ENCODE results near the gene ZDHHC1. TPM values are rescaled to one million over a fixed set of nuclear protein-coding genes. Genes with fewer than 3 reads are reported as not detected.

The ZDHHC1 gene
- polyA plus RNA-seq, 6 donors from 2014 or later = 0.17 to 0.23 (median 0.21) TPM; not detected in 3

GRCh38 chr16:67433131-67433719, 16.9 kb upstream of the ZDHHC1 start:
- DNase-seq = no peak
- Mint-ChIP-seq H3K4me3 (peak overlapping the region in 3 of 8 donors; percentile 24 to 35 (median 29)), H3K36me3 (peaks cover 0 to 12% of the 10 kb centered on the region in 2 donors), H3K27me3 (peaks cover 20 to 31% (median 20%) of the 10 kb centered on the region in 3 donors), H3K9me3 (no peaks in the 10 kb centered on the region), H3K27ac (peak overlapping the region in 3 of 6 donors; percentile 18 to 88 (median 53)), H3K4me1 (peaks cover 38 to 60% (median 59%) of the 10 kb centered on the region in 3 donors)
- no peak for ATAC-seq (ENCODE audit: low read depth in 2 of 2)

- DNase-seq (no peak), ATAC-seq (ENCODE audit: low read depth in 2 of 2) (no peak)
- Mint-ChIP-seq H3K27me3 (peaks cover 20 to 37% (median 21%) of the 10 kb centered on the region in 3 donors), H3K9me3 (no peaks in the 10 kb centered on the region), H3K4me1 (peaks cover 40 to 63% (median 54%) of the 10 kb centered on the region in 3 donors), H3K36me3 (peaks cover 0 to 9% of the 10 kb centered on the region in 2 donors), H3K27ac (peak overlapping the region in 1 of 6 donors; percentile 35), H3K4me3 (peak overlapping the region in 7 of 8 donors; percentile 2 to 84 (median 66))
Observed at GRCh38 chr16:67432506-67432890, 16.2 kb upstream of the ZDHHC1 start.

DNA sequence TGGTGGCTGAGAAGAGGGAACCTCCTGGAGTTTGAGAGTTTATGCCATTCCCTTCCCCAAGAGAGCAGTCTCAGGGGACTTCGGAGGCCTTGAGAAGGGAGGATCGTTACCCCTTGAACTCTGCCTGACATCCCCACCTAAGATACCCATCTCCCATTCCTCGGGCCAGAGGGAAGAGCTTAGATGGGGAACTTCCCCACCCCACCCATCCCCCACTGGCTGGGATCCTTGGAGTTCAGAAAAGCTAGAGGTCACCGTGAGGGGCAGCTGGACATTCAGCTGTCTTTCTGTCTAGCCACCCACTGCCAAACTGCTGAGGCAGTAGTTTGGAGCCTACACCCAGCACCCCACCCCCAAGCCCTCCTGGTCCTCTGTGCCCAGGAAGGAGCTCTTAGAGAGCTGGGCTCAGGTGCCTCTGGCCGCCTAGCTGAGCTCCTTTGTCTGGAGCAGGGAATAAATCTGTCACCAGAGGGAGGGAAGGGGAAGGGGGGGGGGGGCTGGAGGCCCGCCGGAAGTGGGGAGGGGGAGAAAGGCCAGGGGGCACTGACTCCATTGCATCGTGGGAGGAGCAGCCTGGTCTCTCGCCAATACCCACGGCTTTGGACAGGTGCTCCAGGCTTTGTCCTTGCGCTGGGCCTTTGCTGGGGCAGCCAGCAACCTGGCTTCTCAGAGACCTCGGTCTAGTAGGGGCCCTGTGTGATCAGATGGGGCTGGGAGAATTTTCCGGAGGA, 15.7 kb upstream of the ZDHHC1 start:
- H3K9me3 Mint-ChIP-seq = no peaks in the 10 kb centered on the region
- H3K4me1 Mint-ChIP-seq = peaks cover 40 to 57% (median 53%) of the 10 kb centered on the region in 3 donors
- H3K27ac Mint-ChIP-seq = no peak overlapping the region

GRCh38 chr16:67430977-67431774, 14.9 kb upstream of the ZDHHC1 start, which contains the start of gene HSD11B2:
Gene HSD11B2 (plus strand): TSS chr16:67431121. CDS start chr16:67431249, 128 bp downstream.
- DNase-seq (no peak), ATAC-seq (ENCODE audit: low read depth in 2 of 2) (peak; percentile 32 to 43)
- H3K4me1 Mint-ChIP-seq = peaks cover 35 to 49% (median 46%) of the 10 kb centered on the region in 3 donors
- peaks cover 29 to 47% (median 34%) of the 10 kb centered on the region in 3 donors for H3K27me3 Mint-ChIP-seq
- H3K4me3 Mint-ChIP-seq = peak within 1 kb of the TSS; percentile 78 to 92 (median 86)
- no peaks in the 10 kb centered on the region for H3K36me3 Mint-ChIP-seq
- H3K9me3 Mint-ChIP-seq = no peaks in the 10 kb centered on the region
- peak within 1 kb of the TSS in 1 of 6 donors; percentile 83 for H3K27ac Mint-ChIP-seq

More for the DNA sequence above, 15.7 kb upstream of the ZDHHC1 start:
- DNase-seq (no peak), ATAC-seq (ENCODE audit: low read depth in 2 of 2) (no peak)
- Mint-ChIP-seq H3K27me3 (peaks cover 23 to 41% (median 27%) of the 10 kb centered on the region in 3 donors), H3K36me3 (peaks cover 0 to 3% of the 10 kb centered on the region in 2 donors), H3K4me3 (peak overlapping the region; percentile 60 to 84 (median 76))

DNA sequence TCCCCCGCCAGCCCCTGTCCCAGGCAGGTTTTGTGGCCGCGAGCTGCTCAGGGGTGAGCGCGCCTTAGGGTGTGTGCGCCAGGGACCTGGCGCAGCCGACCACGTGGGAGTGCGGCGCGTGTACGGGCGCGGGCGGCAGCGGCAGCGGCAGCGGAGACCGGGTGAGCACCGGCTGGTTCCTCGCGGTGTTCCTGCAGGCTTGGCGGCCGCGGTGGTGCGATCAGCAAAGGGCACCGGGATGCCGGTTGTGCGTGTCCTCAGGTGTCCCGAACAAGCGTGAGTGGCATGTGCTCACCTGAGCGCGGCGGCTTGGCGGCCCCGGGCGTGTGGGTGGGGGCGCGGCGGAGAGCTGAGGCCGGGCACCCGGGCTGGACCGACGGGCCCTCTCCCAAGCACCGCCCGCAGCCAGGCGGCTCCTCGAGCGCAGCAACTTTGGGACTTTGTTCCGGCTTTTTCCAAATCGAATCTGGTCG, 14.3 kb upstream of the ZDHHC1 start:
- H3K27ac Mint-ChIP-seq = peak overlapping the region in 1 of 6 donors; percentile 83
- H3K36me3 Mint-ChIP-seq = no peaks in the 10 kb centered on the region

DNA sequence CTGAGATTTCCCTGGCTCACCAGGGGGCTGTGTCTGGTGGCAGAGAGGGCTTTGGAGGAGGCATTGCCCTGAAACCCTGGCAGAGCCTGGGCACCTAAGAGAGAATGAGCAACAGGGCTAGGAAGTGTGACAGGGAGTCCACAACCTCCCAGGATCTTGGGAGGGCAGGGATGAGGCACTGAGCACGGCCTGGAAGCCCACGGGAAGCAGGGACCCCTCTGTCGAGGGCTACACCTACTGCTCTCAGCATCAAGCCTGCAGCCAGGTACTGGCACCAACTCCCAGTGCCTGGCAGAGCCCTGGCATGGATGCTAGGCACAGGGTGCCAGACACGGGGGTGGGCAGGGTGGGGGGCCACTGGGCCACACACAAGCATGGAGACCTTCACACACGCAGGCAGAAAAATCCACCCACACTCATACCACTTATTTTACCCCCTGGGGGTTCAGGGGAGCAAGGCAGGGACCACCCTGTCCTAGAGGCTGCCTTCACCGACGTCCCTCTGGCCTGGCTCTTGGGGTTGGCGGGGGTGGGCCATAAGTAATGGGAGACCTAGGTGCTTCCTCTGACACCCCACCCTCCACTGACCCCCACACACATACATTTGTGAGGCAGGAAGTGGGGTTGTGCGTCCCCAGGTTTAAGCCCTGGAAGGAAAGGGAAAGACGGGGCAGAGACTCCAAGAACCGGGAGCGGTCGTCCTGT, 13.7 kb upstream of the ZDHHC1 start:
- peak overlapping the region in 1 of 6 donors; percentile 83 for H3K27ac Mint-ChIP-seq
- H3K36me3 Mint-ChIP-seq = no peaks in the 10 kb centered on the region
- ATAC-seq (ENCODE audit: low read depth in 2 of 2) = no peak
- no peak for DNase-seq
- no peaks in the 10 kb centered on the region for H3K9me3 Mint-ChIP-seq
- H3K27me3 Mint-ChIP-seq = peaks cover 34 to 47% (median 38%) of the 10 kb centered on the region in 3 donors
- H3K4me3 Mint-ChIP-seq = peak overlapping the region; percentile 74 to 92 (median 86)
- peaks cover 25 to 37% (median 37%) of the 10 kb centered on the region in 3 donors for H3K4me1 Mint-ChIP-seq

More for the DNA sequence above, 14.3 kb upstream of the ZDHHC1 start:
- ATAC-seq (ENCODE audit: low read depth in 2 of 2) = peak; percentile 40 to 45
- peak; percentile 25 for DNase-seq
- peak overlapping the region; percentile 74 to 92 (median 86) for H3K4me3 Mint-ChIP-seq
- peaks cover 29 to 43% (median 43%) of the 10 kb centered on the region in 3 donors for H3K4me1 Mint-ChIP-seq
- H3K27me3 Mint-ChIP-seq = peaks cover 32 to 47% (median 34%) of the 10 kb centered on the region in 3 donors
- no peaks in the 10 kb centered on the region for H3K9me3 Mint-ChIP-seq

GRCh38 chr16:67429053-67429798, 12.9 kb upstream of the ZDHHC1 start:
- Mint-ChIP-seq H3K9me3 (no peaks in the 10 kb centered on the region), H3K36me3 (no peaks in the 10 kb centered on the region), H3K4me3 (peak overlapping the region; percentile 39 to 85 (median 70)), H3K27ac (no peak overlapping the region), H3K27me3 (peaks cover 34 to 47% (median 39%) of the 10 kb centered on the region in 3 donors), H3K4me1 (peaks cover 22 to 32% (median 30%) of the 10 kb centered on the region in 3 donors)
- DNase-seq (no peak), ATAC-seq (ENCODE audit: low read depth in 2 of 2) (no peak)

DNA sequence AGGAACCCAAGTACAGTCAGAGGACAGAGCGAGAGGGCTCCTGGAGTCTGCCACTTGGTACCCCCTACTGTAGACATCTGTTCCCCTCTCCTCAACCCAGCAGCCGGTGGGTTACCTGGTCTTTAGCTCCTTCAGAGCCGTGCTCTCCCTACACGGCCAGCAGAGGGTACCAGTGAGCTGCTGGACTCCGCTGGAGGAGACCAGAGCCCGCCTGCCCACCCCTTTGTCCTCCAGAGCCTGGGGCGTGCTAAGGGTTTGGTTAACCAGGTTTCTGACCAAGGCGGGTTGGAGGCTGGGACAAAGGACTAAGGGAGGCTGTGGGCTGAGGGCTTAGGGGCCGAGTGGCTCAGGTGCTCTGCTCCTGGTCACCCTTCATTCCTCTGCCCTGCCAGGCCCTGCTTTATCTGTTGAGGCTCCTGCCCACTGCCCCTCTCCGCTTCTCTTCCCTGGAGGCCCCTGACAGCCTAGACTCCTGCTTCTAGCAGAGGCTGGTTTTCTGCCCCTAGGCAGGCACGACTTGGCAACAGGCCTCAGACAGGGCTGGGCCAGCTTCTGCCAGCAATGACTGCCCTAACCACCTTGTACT, 12.0 kb upstream of the ZDHHC1 start:
- H3K9me3 Mint-ChIP-seq = no peaks in the 10 kb centered on the region
- peak overlapping the region in 1 of 8 donors; percentile 47 for H3K4me3 Mint-ChIP-seq
- H3K36me3 Mint-ChIP-seq = no peaks in the 10 kb centered on the region
- H3K27ac Mint-ChIP-seq = peak overlapping the region in 2 of 6 donors; percentile 20 to 40
- H3K27me3 Mint-ChIP-seq = peaks cover 41 to 48% (median 47%) of the 10 kb centered on the region in 3 donors
- ATAC-seq (ENCODE audit: low read depth in 2 of 2) (peak; percentile 62 to 64), DNase-seq (peak; percentile 44)
- H3K4me1 Mint-ChIP-seq = peaks cover 19 to 28% (median 21%) of the 10 kb centered on the region in 3 donors

DNA sequence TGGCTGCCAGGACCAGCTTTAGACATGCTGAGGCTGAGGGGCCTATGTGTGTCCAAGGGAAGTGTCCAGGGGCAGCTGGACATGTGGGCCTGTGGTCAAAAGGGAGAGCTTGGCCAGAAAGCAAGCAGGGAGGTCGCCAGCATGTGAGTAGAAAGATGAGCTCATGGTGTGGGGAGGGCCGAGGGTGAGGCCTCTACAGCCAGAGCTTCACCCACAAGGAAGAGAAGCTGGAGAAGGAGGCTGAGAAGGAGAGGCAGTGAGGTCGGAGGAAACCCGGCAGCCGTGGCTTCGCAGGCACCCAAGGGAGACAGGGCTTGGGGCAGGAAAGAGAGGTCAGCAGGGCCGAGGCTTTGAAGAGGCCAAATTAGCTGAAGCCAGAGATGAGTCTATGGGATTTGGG, 10.7 kb upstream of the ZDHHC1 start:
- Mint-ChIP-seq H3K9me3 (no peaks in the 10 kb centered on the region), H3K27ac (peak overlapping the region in 1 of 6 donors; percentile 84), H3K27me3 (peaks cover 43 to 52% (median 45%) of the 10 kb centered on the region in 3 donors), H3K4me3 (peak overlapping the region in 1 of 8 donors; percentile 2), H3K4me1 (peaks cover 11 to 15% (median 12%) of the 10 kb centered on the region in 3 donors), H3K36me3 (no peaks in the 10 kb centered on the region)
- no peak for ATAC-seq (ENCODE audit: low read depth in 2 of 2)
- no peak for DNase-seq

DNA sequence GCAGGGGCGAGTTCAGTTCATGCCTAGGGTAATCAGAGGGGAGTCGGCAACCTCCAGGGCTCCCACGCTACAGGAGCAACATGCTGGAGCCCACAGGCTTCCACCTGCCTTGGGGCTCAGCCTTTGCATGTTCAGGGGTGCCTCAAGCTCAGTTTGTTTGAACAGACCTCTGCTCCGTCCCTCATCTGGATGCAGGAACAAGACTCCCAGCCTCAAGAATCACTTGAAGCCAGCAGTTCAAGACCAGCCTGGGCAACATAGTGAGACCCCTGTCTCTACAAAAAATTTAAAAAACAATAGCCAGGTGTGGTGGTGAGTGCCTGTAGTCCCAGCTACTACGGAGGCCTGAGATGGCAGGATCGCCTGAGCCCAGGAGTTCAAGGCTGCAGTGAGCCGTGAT, 9.7 kb upstream of the ZDHHC1 start:
- ATAC-seq (ENCODE audit: low read depth in 2 of 2) (no peak), DNase-seq (no peak)
- Mint-ChIP-seq H3K27ac (no peak overlapping the region), H3K4me1 (peaks cover 6 to 15% (median 9%) of the 10 kb centered on the region in 3 donors), H3K4me3 (no peak overlapping the region), H3K36me3 (no peaks in the 10 kb centered on the region), H3K27me3 (peaks cover 43 to 52% (median 51%) of the 10 kb centered on the region in 3 donors), H3K9me3 (no peaks in the 10 kb centered on the region)

GRCh38 chr16:67425580-67425979, 9.3 kb upstream of the ZDHHC1 start:
- Mint-ChIP-seq H3K4me1 (peaks cover 6 to 15% (median 9%) of the 10 kb centered on the region in 3 donors), H3K27ac (no peak overlapping the region), H3K27me3 (peaks cover 43 to 53% (median 52%) of the 10 kb centered on the region in 3 donors), H3K36me3 (no peaks in the 10 kb centered on the region), H3K9me3 (no peaks in the 10 kb centered on the region), H3K4me3 (no peak overlapping the region)
- ATAC-seq (ENCODE audit: low read depth in 2 of 2) (no peak), DNase-seq (no peak)
